SU-DHL-6 (cell line): ENCODE results near the gene SASS6.

ENCODE experiments used
- CTCF ChIP-seq: fragments of 200-600 bp; sonication (generic); IDR thresholded peaks from one replicate; pipeline ENCODE4 v1.5.1; 2017; ENCODE audit warnings: antibody characterized with exemption, mild to moderate bottlenecking, low read length, moderate library complexity; ENCODE audit not compliant: insufficient read depth, poor library complexity, severe bottlenecking
- EZH2phosphoT487 ChIP-seq: fragments of 200-600 bp; sonication (generic), shearing (Covaris generic); conservative IDR thresholded peaks from 2 replicates; pipeline ENCODE4 v1.6.1; 2018; ENCODE audit warnings: mild to moderate bottlenecking, antibody characterized with exemption, low read length, moderate library complexity, mixed read lengths

- TF ChIP-seq CTCF (no peak), EZH2phosphoT487 (no peak)
These were observed 35.3 kb upstream of the SASS6 start for GRCh38 chr1:100168051-100168450.
